Central memory CD8-positive, alpha-beta T cell (primary cell): ENCODE data around the gene RBM4B.

Experiments used
- ATAC-seq: fragments of 150-1000 bp; cut with Tn5 transposase; replicated peaks from 2 replicates; pipeline ENCODE4 v1.10.0; 2022; ENCODE audit warnings: mild to moderate bottlenecking, moderate FRiP score, moderate number of reproducible peaks; ENCODE audit not compliant: poor library complexity, severe bottlenecking; ENCODE audit errors: extremely low read depth
- DNase-seq, 2 donors: peaks; one replicate each; pipeline ENCODE4 v3.0.0; 2021; ENCODE audit warnings: low spot score in 2 of 2
- H3K27ac Mint-ChIP-seq: one replicate; pipeline ENCODE4 v1.8.0; 2022; ENCODE audit warnings: low read depth, mild to moderate bottlenecking, moderate library complexity, mixed read lengths
- H3K27me3 Mint-ChIP-seq: one replicate; pipeline ENCODE4 v1.8.0; 2022; ENCODE audit warnings: mixed read lengths
- H3K36me3 Mint-ChIP-seq: one replicate; pipeline ENCODE4 v1.8.0; 2022; ENCODE audit warnings: mild to moderate bottlenecking, moderate library complexity, mixed read lengths; ENCODE audit not compliant: insufficient read depth
- H3K4me1 Mint-ChIP-seq: one replicate; pipeline ENCODE4 v1.8.0; 2022; ENCODE audit warnings: mixed read lengths
- H3K4me3 Mint-ChIP-seq: one replicate; pipeline ENCODE4 v1.8.0; 2022; ENCODE audit warnings: mild to moderate bottlenecking, moderate library complexity, mixed read lengths
- H3K9me3 Mint-ChIP-seq: one replicate; pipeline ENCODE4 v1.8.0; 2022; ENCODE audit warnings: mixed read lengths

Gene RBM4B

GRCh38 chr11:66624450-66624849 lies 53.2 kb downstream of the RBM4B start:
- Mint-ChIP-seq H3K4me3 (no peak overlapping the region), H3K36me3 (peaks cover 87% of the 10 kb centered on the region), H3K9me3 (no peaks in the 10 kb centered on the region), H3K27me3 (no peaks in the 10 kb centered on the region), H3K27ac (peak overlapping the region; percentile 80), H3K4me1 (peaks cover 81% of the 10 kb centered on the region)
- no peak for DNase-seq
- no peak for ATAC-seq

GRCh38 chr11:66619080-66619554 lies 58.6 kb downstream of the RBM4B start:
- Mint-ChIP-seq H3K36me3 (peaks cover 74% of the 10 kb centered on the region), H3K27ac (peak overlapping the region; percentile 99), H3K27me3 (no peaks in the 10 kb centered on the region), H3K4me3 (peak overlapping the region; percentile 97), H3K4me1 (peaks cover 80% of the 10 kb centered on the region), H3K9me3 (no peaks in the 10 kb centered on the region)
- ATAC-seq: peak; percentile 50
- DNase-seq: peak in 1 of 2 donors; percentile 45

- ATAC-seq (peak; percentile 20), DNase-seq (peak in 1 of 2 donors; percentile 23)
- H3K27ac Mint-ChIP-seq: peak overlapping the region; percentile 99
- H3K4me1 Mint-ChIP-seq: peaks cover 62% of the 10 kb centered on the region
- H3K36me3 Mint-ChIP-seq: peaks cover 57% of the 10 kb centered on the region
- no peaks in the 10 kb centered on the region for H3K9me3 Mint-ChIP-seq
- no peaks in the 10 kb centered on the region for H3K27me3 Mint-ChIP-seq
- peak overlapping the region; percentile 97 for H3K4me3 Mint-ChIP-seq
These were observed 60.4 kb downstream of the RBM4B start for GRCh38 chr11:66617155-66617834.

- peaks cover 51% of the 10 kb centered on the region for H3K36me3 Mint-ChIP-seq
- H3K4me1 Mint-ChIP-seq: peaks cover 54% of the 10 kb centered on the region
- DNase-seq (peak; percentile 96 to 98), ATAC-seq (peak; percentile 85)
- peak within 1 kb of the TSS; percentile 97 for H3K4me3 Mint-ChIP-seq
- no peaks in the 10 kb centered on the region for H3K9me3 Mint-ChIP-seq
- no peaks in the 10 kb centered on the region for H3K27me3 Mint-ChIP-seq
- peak within 1 kb of the TSS; percentile 99 for H3K27ac Mint-ChIP-seq
These were observed 61.1 kb downstream of the RBM4B start, which contains the start of gene RBM14 for GRCh38 chr11:66616379-66617154. Gene RBM14 (plus strand): TSS chr11:66616630. CDS start chr11:66616721, 91 bp downstream.
